CD4-positive, alpha-beta T cell (primary cell): ENCODE data around the gene RNF152. TPM values are rescaled to one million over a fixed set of nuclear protein-coding genes. Genes with fewer than 3 reads are reported as not detected.
A peak's percentile ranks its signal among the peaks of the same experiment; 100 is the strongest.

Experiments
- ATAC-seq: fragments of 200-7000 bp; cut with Tn5 transposase; one replicate; pipeline ENCODE4 v1.10.0; 2022; ENCODE audit warnings: mild to moderate bottlenecking; ENCODE audit not compliant: poor library complexity
- CTCF ChIA-PET: fragments of 350-600 bp; sonication (Branson Sonifier 250); formaldehyde crosslinking; loops from one replicate; lab custom pipeline; 2021; ENCODE audit warnings: antibody characterized with exemption, inconsistent platforms; lab: Charles Lee
- POLR2A ChIA-PET: fragments of 350-600 bp; sonication (Branson Sonifier 250); formaldehyde crosslinking; loops from one replicate; lab custom pipeline; 2021; ENCODE audit warnings: antibody characterized with exemption, inconsistent platforms; lab: Charles Lee
- DNase-seq, 14 experiments: peaks; one replicate each; pipeline ENCODE4 v3.0.0-alpha.2; 2013 to 2020; ENCODE audit warnings: mixed read lengths in 2 of 14
- H3K27ac ChIP-seq, 2 donors: one replicate each; pipeline versions ENCODE4 v1.5.1 to v1.7.0; 2013; ENCODE audit warnings: low read length in 2 of 2, low read depth in 1 of 2, mild to moderate bottlenecking in 1 of 2
- H3K27me3 ChIP-seq, 2 experiments: 1 replicate in 1 of 2; 2 replicates in 1 of 2; pipeline versions ENCODE4 v1.6.1 to v1.7.0; 2013; ENCODE audit warnings: low read length in 2 of 2, control low read depth in 1 of 2, mild to moderate bottlenecking in 1 of 2, moderate library complexity in 1 of 2; ENCODE audit not compliant: insufficient read depth in 2 of 2, control insufficient read depth in 1 of 2
- H3K36me3 ChIP-seq: one replicate; pipeline ENCODE4 v1.6.1; 2013; ENCODE audit warnings: low read length, control low read depth; ENCODE audit not compliant: insufficient read depth
- H3K4me1 ChIP-seq: one replicate; pipeline ENCODE4 v1.6.1; 2013; ENCODE audit warnings: low read length, control low read depth; ENCODE audit not compliant: insufficient read depth
- H3K4me3 ChIP-seq: one replicate; pipeline ENCODE4 v1.5.1; 2013; ENCODE audit warnings: mild to moderate bottlenecking, low read length, moderate library complexity
- H3K9me3 ChIP-seq, 2 experiments: 1 replicate in 1 of 2; 2 replicates in 1 of 2; pipeline versions ENCODE4 v1.6.1 to v1.7.0; 2013; ENCODE audit warnings: low read length in 2 of 2, mild to moderate bottlenecking in 2 of 2, control low read depth in 1 of 2, moderate library complexity in 1 of 2; ENCODE audit not compliant: control insufficient read depth in 1 of 2, insufficient read depth in 1 of 2
- H3K27ac Mint-ChIP-seq: one replicate; pipeline ENCODE4 v1.8.0; 2020; ENCODE audit warnings: mixed read lengths
- H3K27me3 Mint-ChIP-seq: one replicate; pipeline ENCODE4 v1.8.0; 2021; ENCODE audit warnings: mixed read lengths
- H3K36me3 Mint-ChIP-seq: one replicate; pipeline ENCODE4 v1.8.0; 2021; ENCODE audit warnings: low read depth, mixed read lengths
- H3K4me1 Mint-ChIP-seq: one replicate; pipeline ENCODE4 v1.8.0; 2021; ENCODE audit warnings: low read depth, mixed read lengths
- H3K4me3 Mint-ChIP-seq: one replicate; pipeline ENCODE4 v1.8.0; 2020; ENCODE audit warnings: mild to moderate bottlenecking, mixed read lengths
- H3K9me3 Mint-ChIP-seq: one replicate; pipeline ENCODE4 v1.8.0; 2020; ENCODE audit warnings: mixed read lengths
- intact Hi-C, 2 experiments: fragments of 100-400 bp; cut with DNase I in 1 of 2; cut with micrococcal nuclease in 1 of 2; formaldehyde crosslinking; loops; one replicate each; pipeline versions ENCODE4 v1.15.1 to v1.9.0; 2023 to 2025; cut with DNase I, micrococcal nuclease
- total RNA-seq, 174 experiments: library from RNA in 2 of 174; stranded (reverse) in 2 of 174; gene quantifications; one replicate each; pipeline ENCODE4 v1.2.3 and lab custom pipeline; 2021 to 2026
- TF ChIP-seq, protein P1 (sequence below): fragments of 200-600 bp; IDR thresholded peaks from one replicate; pipeline ENCODE4 v1.8.0; 2022; ENCODE audit warnings: antibody characterized with exemption, mild to moderate bottlenecking

The RNF152 gene
- total RNA-seq, 2 experiments from 2014 or later, result 0.60 to 1.0 TPM

DNA sequence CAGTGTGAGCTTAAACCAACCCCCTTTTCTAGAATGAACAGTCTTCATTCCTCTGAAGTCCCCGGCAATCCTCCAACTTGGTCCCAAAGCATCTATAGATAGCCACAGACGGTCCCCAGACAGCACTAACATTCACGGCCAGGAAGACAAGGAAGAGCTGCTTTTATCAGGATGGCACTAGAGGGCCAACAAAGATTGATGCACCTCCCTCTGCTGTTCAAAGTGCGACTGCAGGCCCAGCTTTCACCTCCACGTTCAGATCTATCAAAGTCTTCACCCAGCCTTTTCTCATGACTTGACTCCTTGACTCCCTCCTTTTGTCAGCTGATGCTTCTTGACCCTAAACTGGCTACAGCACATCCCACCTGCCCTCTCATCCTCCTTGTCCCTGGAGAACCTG, 54.3 kb downstream of the RNF152 start:
- TF ChIP-seq, protein P1, sequence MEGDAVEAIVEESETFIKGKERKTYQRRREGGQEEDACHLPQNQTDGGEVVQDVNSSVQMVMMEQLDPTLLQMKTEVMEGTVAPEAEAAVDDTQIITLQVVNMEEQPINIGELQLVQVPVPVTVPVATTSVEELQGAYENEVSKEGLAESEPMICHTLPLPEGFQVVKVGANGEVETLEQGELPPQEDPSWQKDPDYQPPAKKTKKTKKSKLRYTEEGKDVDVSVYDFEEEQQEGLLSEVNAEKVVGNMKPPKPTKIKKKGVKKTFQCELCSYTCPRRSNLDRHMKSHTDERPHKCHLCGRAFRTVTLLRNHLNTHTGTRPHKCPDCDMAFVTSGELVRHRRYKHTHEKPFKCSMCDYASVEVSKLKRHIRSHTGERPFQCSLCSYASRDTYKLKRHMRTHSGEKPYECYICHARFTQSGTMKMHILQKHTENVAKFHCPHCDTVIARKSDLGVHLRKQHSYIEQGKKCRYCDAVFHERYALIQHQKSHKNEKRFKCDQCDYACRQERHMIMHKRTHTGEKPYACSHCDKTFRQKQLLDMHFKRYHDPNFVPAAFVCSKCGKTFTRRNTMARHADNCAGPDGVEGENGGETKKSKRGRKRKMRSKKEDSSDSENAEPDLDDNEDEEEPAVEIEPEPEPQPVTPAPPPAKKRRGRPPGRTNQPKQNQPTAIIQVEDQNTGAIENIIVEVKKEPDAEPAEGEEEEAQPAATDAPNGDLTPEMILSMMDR, result no peak
- no peaks in the 10 kb centered on the region for H3K36me3 Mint-ChIP-seq
- ATAC-seq, result no peak
- H3K36me3 ChIP-seq, result no peaks in the 10 kb centered on the region
- no peak overlapping the region for H3K4me3 Mint-ChIP-seq
- ChIA-PET CTCF (no interaction called here), POLR2A (no interaction called here)
- intact Hi-C loops, result no loop called here
- H3K27me3 ChIP-seq, result no peaks in the 10 kb centered on the region
- H3K4me1 Mint-ChIP-seq, result peaks cover 14% of the 10 kb centered on the region
- H3K27ac ChIP-seq, result no peak overlapping the region
- H3K27ac Mint-ChIP-seq, result no peak overlapping the region
- no peak for DNase-seq
- H3K4me1 ChIP-seq, result peaks cover 5% of the 10 kb centered on the region
- no peak overlapping the region for H3K4me3 ChIP-seq
- H3K9me3 ChIP-seq, result no peaks in the 10 kb centered on the region
- H3K9me3 Mint-ChIP-seq, result no peaks in the 10 kb centered on the region
- peaks cover 6% of the 10 kb centered on the region for H3K27me3 Mint-ChIP-seq

DNA sequence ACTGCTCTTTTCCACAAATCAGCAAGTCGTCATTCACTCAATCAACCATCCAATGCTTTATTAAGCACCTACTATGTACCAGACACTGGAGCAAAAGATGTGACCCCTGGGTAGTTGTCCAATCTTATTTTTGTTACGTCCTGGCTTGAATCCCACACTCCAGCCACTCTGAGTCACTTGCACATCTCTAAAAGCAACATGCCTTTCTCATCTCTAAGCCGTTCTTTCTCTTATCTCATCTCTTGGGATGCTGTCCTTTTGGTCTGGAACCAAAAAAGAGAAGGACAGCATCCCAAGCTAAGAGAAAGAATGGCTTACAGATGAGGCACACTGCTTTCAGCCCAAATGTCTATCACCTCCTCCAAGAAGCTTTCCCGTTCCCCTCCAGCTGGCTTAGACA, 58.8 kb downstream of the RNF152 start:
- H3K4me3 ChIP-seq, result no peak overlapping the region
- ChIA-PET POLR2A (interaction anchor here (0.9 kb wide), 1 partner anchor 19 kb away, joined by 3 read pairs; no protein-coding TSS in a partner anchor), CTCF (no interaction called here)
- no peak overlapping the region for H3K27ac ChIP-seq
- H3K9me3 ChIP-seq, result no peaks in the 10 kb centered on the region
- H3K4me1 ChIP-seq, result peaks cover 9% of the 10 kb centered on the region
- TF ChIP-seq, protein P1, result no peak
- ATAC-seq (no peak), DNase-seq (no peak)
- Mint-ChIP-seq H3K27me3 (peaks cover 5% of the 10 kb centered on the region), H3K4me1 (peaks cover 24% of the 10 kb centered on the region), H3K4me3 (no peak overlapping the region), H3K36me3 (no peaks in the 10 kb centered on the region), H3K9me3 (no peaks in the 10 kb centered on the region), H3K27ac (no peak overlapping the region)
- H3K27me3 ChIP-seq, result no peaks in the 10 kb centered on the region
- intact Hi-C loops, result no loop called here
- no peaks in the 10 kb centered on the region for H3K36me3 ChIP-seq

DNA sequence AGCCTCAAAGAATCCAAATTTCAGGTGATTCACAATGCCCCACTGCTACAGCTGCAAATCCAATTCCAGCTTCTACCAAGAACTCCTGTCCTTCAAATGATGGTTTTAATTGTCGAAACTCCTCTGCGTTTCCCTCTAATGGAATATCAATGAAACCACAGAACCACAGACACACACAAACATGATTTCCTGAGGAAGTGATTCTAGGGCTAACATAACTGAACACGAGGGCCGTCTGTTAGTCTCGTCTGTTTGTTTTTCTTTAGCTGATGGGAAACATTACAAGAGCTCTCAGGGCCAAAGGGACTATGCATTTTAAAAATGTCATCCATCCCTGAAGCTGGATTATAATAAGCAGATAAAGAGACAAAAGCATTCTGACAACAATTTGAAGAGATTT, 59.4 kb downstream of the RNF152 start:
- H3K27me3 Mint-ChIP-seq, result peaks cover 5% of the 10 kb centered on the region
- no peaks in the 10 kb centered on the region for H3K9me3 ChIP-seq
- H3K4me1 ChIP-seq, result peaks cover 9% of the 10 kb centered on the region
- TF ChIP-seq, protein P1, result no peak
- POLR2A ChIA-PET, result interaction anchor here (0.9 kb wide), 1 partner anchor 19 kb away, joined by 3 read pairs; no protein-coding TSS in a partner anchor
- CTCF ChIA-PET, result no interaction called here
- no peaks in the 10 kb centered on the region for H3K27me3 ChIP-seq
- no peaks in the 10 kb centered on the region for H3K36me3 Mint-ChIP-seq
- H3K4me3 Mint-ChIP-seq, result peak overlapping the region; percentile 21
- ATAC-seq (peak; percentile 41), DNase-seq (peak in 3 of 14 experiments; percentile 35 to 40 (median 36))
- intact Hi-C loops, result no loop called here
- H3K27ac ChIP-seq, result no peak overlapping the region
- H3K4me3 ChIP-seq, result no peak overlapping the region
- H3K4me1 Mint-ChIP-seq, result peaks cover 24% of the 10 kb centered on the region
- H3K36me3 ChIP-seq, result no peaks in the 10 kb centered on the region
- no peaks in the 10 kb centered on the region for H3K9me3 Mint-ChIP-seq
- H3K27ac Mint-ChIP-seq, result no peak overlapping the region
